Amygdala (tissue), 56 donors: ENCODE measurements around the gene PRRG1.
"Not testable (repeated sequence)": the region's sequence is repeated elsewhere in the genome, so short reads cannot be mapped to it uniquely, and the experiment has no call there.

Source experiments
- DNase-seq, 56 donors: peaks; one replicate each; lab custom pipeline; 2025; lab: John Stamatoyannopoulos, UW

The PRRG1 gene

GRCh38 chrX:37462346-37462745 is 113.2 kb downstream of the PRRG1 start:
- no peak for DNase-seq

- DNase-seq: no peak
Measured at GRCh38 chrX:37468124-37468739, 119.1 kb downstream of the PRRG1 start.

- no peak for DNase-seq
Measured at GRCh38 chrX:37470711-37471110, 121.5 kb downstream of the PRRG1 start.

GRCh38 chrX:37472836-37473235 is 123.7 kb downstream of the PRRG1 start:
- no peak for DNase-seq

GRCh38 chrX:37474478-37474877 is 125.3 kb downstream of the PRRG1 start:
- DNase-seq: no peak

- no peak for DNase-seq
Measured at GRCh38 chrX:37476571-37477170, 127.5 kb downstream of the PRRG1 start.

- DNase-seq: not testable (repeated sequence)
Measured at GRCh38 chrX:37484335-37484734, 135.2 kb downstream of the PRRG1 start.

GRCh38 chrX:37485429-37485828 is 136.3 kb downstream of the PRRG1 start:
- no peak for DNase-seq

- DNase-seq: no peak
Measured at GRCh38 chrX:37487271-37487670, 138.1 kb downstream of the PRRG1 start.

GRCh38 chrX:37488323-37488722 is 139.2 kb downstream of the PRRG1 start:
- no peak for DNase-seq

- DNase-seq: no peak
Measured at GRCh38 chrX:37491686-37492085, 142.5 kb downstream of the PRRG1 start.

GRCh38 chrX:37495760-37496159 is 146.6 kb downstream of the PRRG1 start:
- not testable (repeated sequence) for DNase-seq

- DNase-seq: not testable (repeated sequence)
Measured at GRCh38 chrX:37497126-37497525, 148.0 kb downstream of the PRRG1 start.

- DNase-seq: not testable (repeated sequence)
Measured at GRCh38 chrX:37498323-37498722, 149.2 kb downstream of the PRRG1 start.

- DNase-seq: not testable (repeated sequence)
Measured at GRCh38 chrX:37499649-37500048, 150.5 kb downstream of the PRRG1 start.

GRCh38 chrX:37504991-37505390 is 155.8 kb downstream of the PRRG1 start:
- DNase-seq: no peak
